GM19328 (cell line): ENCODE measurements around the gene CCDC120.

Source experiments
- ATAC-seq: cut with Tn5 transposase; IDR thresholded peaks from one replicate; pipeline ENCODE4 v1.9.1; 2021; ENCODE audit warnings: mild to moderate bottlenecking, moderate library complexity; ENCODE audit not compliant: unreplicated experiment

Gene CCDC120

GRCh38 chrX:49100704-49101628, 42.2 kb downstream of the CCDC120 start:
- ATAC-seq, result peak; percentile 89

GRCh38 chrX:49101629-49101984, 42.8 kb downstream of the CCDC120 start:
- no peak for ATAC-seq

- no peak for ATAC-seq
Measured at GRCh38 chrX:49102190-49102589, 43.4 kb downstream of the CCDC120 start.

GRCh38 chrX:49103637-49104036, 44.8 kb downstream of the CCDC120 start:
- ATAC-seq, result no peak

- no peak for ATAC-seq
Measured at GRCh38 chrX:49106296-49106695, 47.5 kb downstream of the CCDC120 start.

GRCh38 chrX:49106930-49107329, 48.1 kb downstream of the CCDC120 start:
- no peak for ATAC-seq

- ATAC-seq, result no peak
Measured at GRCh38 chrX:49108641-49109040, 49.8 kb downstream of the CCDC120 start.

- no peak for ATAC-seq
Measured at GRCh38 chrX:49110417-49110816, 51.6 kb downstream of the CCDC120 start.

GRCh38 chrX:49111791-49112190, 53.0 kb downstream of the CCDC120 start:
- no peak for ATAC-seq

GRCh38 chrX:49116076-49116475, 57.3 kb downstream of the CCDC120 start:
- ATAC-seq, result no peak

- no peak for ATAC-seq
Measured at GRCh38 chrX:49116716-49117115, 57.9 kb downstream of the CCDC120 start.

- no peak for ATAC-seq
Measured at GRCh38 chrX:49117581-49117980, 58.8 kb downstream of the CCDC120 start.
